Iris pigment epithelial cell (primary cell): ENCODE measurements around the gene CSAD.

Experiments used
- DNase-seq: peaks from one replicate; pipeline ENCODE4 v3.0.0-alpha.2; 2011; ENCODE audit warnings: low read depth

Gene CSAD

GRCh38 chr12:53199700-53200099, 19.0 kb upstream of the CSAD start:
- no peak for DNase-seq

GRCh38 chr12:53198486-53199110, 17.9 kb upstream of the CSAD start:
- DNase-seq, result no peak

GRCh38 chr12:53197011-53197640, 16.4 kb upstream of the CSAD start:
- no peak for DNase-seq

- no peak for DNase-seq
Observed at GRCh38 chr12:53196486-53196885, 15.8 kb upstream of the CSAD start.

GRCh38 chr12:53195516-53196420, 15.0 kb upstream of the CSAD start:
- DNase-seq, result no peak

- DNase-seq, result no peak
Observed at GRCh38 chr12:53194973-53195372, 14.2 kb upstream of the CSAD start.

- DNase-seq, result no peak
Observed at GRCh38 chr12:53193985-53194716, 13.4 kb upstream of the CSAD start.

- no peak for DNase-seq
Observed at GRCh38 chr12:53193040-53193439, 12.3 kb upstream of the CSAD start.

- no peak for DNase-seq
Observed at GRCh38 chr12:53192531-53193021, 11.9 kb upstream of the CSAD start.

- no peak for DNase-seq
Observed at GRCh38 chr12:53191885-53192530, 11.3 kb upstream of the CSAD start.

GRCh38 chr12:53191096-53191884, 10.6 kb upstream of the CSAD start:
- DNase-seq, result no peak

GRCh38 chr12:53190108-53190729, 9.5 kb upstream of the CSAD start:
- peak; percentile 71 for DNase-seq

- no peak for DNase-seq
Observed at GRCh38 chr12:53187145-53187899, 6.6 kb upstream of the CSAD start.

- no peak for DNase-seq
Observed at GRCh38 chr12:53186745-53187144, 6.0 kb upstream of the CSAD start.

GRCh38 chr12:53185582-53186153, 4.9 kb upstream of the CSAD start:
- DNase-seq, result no peak

GRCh38 chr12:53184828-53185227, 4.1 kb upstream of the CSAD start:
- DNase-seq, result no peak

- no peak for DNase-seq
Observed at GRCh38 chr12:53182903-53183302, 2.2 kb upstream of the CSAD start.

- peak; percentile 17 for DNase-seq
Observed at GRCh38 chr12:53181935-53182334, 1.2 kb upstream of the CSAD start.

GRCh38 chr12:53180931-53181645, 363 bp upstream of the CSAD start:
- peak; percentile 73 for DNase-seq
